ENCODE results near the gene TBC1D16.

Gene TBC1D16

GRCh38 chr17:80064696-80065095 is 29.0 kb upstream of the TBC1D16 start:
- TF ChIP-seq CTCF (IDR thresholded peaks at IDR 0.05; ENCODE audit: low read depth, low read length) = no peak
- no peak overlapping the region for H3K4me3 ChIP-seq (ENCODE audit: low read depth, low read length)

GRCh38 chr17:80063830-80064585 is 28.3 kb upstream of the TBC1D16 start:
- H3K4me3 ChIP-seq (ENCODE audit: low read depth, low read length) = no peak overlapping the region
- TF ChIP-seq CTCF (IDR thresholded peaks at IDR 0.05; ENCODE audit: low read depth, low read length) = no peak

GRCh38 chr17:80061421-80061820 is 25.7 kb upstream of the TBC1D16 start:
- H3K4me3 ChIP-seq (ENCODE audit: low read depth, low read length) = no peak overlapping the region
- TF ChIP-seq CTCF (IDR thresholded peaks at IDR 0.05; ENCODE audit: low read depth, low read length) = no peak

GRCh38 chr17:80060644-80061043 is 25.0 kb upstream of the TBC1D16 start:
- no peak for TF ChIP-seq CTCF (IDR thresholded peaks at IDR 0.05; ENCODE audit: low read depth, low read length)
- no peak overlapping the region for H3K4me3 ChIP-seq (ENCODE audit: low read depth, low read length)

GRCh38 chr17:80058311-80058955 is 22.8 kb upstream of the TBC1D16 start:
- no peak overlapping the region for H3K4me3 ChIP-seq (ENCODE audit: low read depth, low read length)
- no peak for TF ChIP-seq CTCF (IDR thresholded peaks at IDR 0.05; ENCODE audit: low read depth, low read length)

GRCh38 chr17:80055597-80055996 is 19.9 kb upstream of the TBC1D16 start:
- no peak overlapping the region for H3K4me3 ChIP-seq (ENCODE audit: low read depth, low read length)
- no peak for TF ChIP-seq CTCF (IDR thresholded peaks at IDR 0.05; ENCODE audit: low read depth, low read length)

- TF ChIP-seq CTCF (IDR thresholded peaks at IDR 0.05; ENCODE audit: low read depth, low read length) = no peak
- H3K4me3 ChIP-seq (ENCODE audit: low read depth, low read length) = no peak overlapping the region
These were observed 17.4 kb upstream of the TBC1D16 start for GRCh38 chr17:80053102-80053501.

Measured in WI38 (cell line).